Midbrain (tissue), 1 donor: ENCODE measurements around the gene C12orf56.
"Not testable (repeated sequence)": the region's sequence is repeated elsewhere in the genome, so short reads cannot be mapped to it uniquely, and the experiment has no call there.

Experiments used
- DNase-seq: peaks from one replicate; lab custom pipeline; 2025; lab: John Stamatoyannopoulos, UW

Gene C12orf56

DNA sequence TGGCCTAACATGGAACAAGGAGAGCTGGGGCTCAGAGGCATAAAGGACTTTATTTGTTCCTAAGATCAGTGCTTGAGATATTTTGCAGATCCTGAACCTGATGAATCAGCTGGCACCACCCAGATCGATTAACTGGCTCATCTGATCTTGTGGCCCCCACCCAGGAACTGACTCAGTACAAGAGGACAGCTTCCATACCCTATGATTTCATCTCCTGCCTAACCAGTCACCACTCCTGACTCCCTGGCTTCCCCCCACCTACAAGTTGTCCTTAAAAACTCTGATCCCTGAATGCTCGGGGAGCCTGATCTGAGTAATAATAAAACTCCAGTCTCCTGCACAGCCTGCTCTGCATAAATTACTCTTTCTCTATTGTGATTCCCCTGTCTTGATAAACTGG, 5.1 kb downstream of the C12orf56 start:
- DNase-seq, result no peak

DNA sequence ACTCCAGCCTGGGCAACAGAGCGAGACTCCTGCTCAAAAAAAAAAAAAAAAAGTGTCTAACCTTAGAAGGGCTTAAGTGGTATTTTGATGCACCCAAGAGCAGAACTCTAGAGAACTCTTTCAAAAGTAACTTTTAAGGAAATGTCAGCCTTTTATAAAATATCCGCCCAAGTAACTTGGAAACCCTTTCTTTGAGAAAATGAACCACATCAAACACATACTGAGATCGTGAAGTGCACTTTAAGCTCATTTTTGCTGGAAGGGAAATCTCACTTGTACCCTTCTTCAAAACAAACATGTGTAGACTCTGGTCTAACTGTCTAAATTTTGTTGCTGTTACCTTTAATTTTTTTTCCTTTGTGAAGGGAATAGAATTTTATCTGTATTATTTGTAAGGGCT, 5.5 kb downstream of the C12orf56 start:
- DNase-seq, result no peak

- no peak for DNase-seq
Observed at GRCh38 chr12:64383675-64384074, 6.9 kb downstream of the C12orf56 start.

GRCh38 chr12:64362721-64363305, 27.7 kb downstream of the C12orf56 start:
- DNase-seq, result no peak

DNA sequence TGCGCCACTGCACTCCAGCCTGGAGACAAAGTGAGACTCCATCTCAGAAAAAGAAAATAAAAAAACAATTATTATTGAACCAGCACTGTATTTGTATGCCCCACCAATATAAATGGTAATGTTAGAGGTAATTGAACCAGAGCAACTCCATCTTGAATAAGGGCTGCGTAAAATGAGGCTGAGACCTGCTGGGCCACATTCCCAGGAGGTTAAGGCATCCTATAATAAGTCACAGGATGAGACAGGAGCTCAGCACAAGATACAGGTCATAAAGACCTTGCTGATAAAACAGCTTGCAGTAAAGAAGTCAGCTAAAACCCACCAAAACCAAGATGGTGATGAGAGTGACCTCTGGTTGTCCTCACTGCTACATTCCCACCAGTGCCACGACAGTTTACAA, 29.4 kb downstream of the C12orf56 start:
- DNase-seq, result not testable (repeated sequence)

GRCh38 chr12:64356209-64356608, 34.3 kb downstream of the C12orf56 start:
- DNase-seq, result not testable (repeated sequence)

DNA sequence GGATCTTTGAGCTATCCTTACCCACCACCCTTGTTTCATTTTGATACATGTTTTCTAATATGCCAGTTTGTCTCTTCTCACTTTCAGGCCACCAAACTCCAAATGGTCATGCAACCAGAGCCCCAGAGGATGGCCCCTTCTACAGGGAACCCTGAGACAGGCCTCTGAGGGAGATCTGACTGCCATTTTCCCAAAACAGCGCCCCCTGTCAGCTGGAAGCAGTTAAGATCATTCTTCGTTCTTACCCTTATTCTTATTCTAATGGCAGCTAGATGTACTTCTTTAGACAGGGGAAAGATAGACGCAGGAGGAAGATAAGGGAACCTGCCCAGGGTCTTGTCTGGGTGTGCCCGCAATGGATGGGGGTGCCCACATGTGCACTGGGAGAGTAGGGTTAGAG, 38.4 kb downstream of the C12orf56 start:
- no peak for DNase-seq

DNA sequence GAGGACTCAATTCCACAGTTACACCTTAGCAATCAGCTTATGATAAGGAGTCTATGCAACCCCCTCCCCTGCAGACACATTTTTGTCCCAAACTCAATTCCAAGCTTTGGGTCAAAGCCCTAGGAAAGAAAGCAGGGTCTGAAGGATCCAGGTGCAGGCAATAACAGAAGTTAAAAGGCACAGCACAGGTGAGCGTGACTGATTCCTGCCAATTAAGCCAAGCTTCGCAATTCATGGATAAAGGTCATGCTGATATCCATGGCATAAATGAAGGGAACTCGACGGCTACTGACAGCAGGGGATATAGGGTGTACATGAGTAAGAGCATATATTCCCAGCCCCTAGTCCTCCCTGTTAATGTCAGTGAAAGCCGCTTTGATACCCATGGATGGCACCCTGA, 39.3 kb downstream of the C12orf56 start:
- DNase-seq, result no peak

DNA sequence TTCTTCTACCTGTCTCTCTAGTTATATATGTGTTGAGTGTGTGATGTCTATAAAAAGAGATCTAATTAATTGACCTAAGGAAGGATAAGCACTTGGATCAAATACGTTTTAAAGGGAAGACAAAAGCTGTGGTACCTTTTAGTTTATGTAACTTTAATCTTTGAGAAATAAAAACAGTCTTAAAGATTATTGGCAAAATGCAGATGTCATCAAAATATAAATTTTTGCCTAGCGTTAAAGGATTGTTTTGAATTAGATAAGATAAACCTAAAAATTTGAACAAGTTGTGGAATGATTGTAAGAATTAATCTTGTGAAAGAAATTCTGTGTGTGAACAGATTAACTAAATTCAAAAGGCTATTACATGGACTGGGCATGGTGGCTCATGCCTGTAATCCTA, 42.9 kb downstream of the C12orf56 start:
- DNase-seq, result no peak

DNA sequence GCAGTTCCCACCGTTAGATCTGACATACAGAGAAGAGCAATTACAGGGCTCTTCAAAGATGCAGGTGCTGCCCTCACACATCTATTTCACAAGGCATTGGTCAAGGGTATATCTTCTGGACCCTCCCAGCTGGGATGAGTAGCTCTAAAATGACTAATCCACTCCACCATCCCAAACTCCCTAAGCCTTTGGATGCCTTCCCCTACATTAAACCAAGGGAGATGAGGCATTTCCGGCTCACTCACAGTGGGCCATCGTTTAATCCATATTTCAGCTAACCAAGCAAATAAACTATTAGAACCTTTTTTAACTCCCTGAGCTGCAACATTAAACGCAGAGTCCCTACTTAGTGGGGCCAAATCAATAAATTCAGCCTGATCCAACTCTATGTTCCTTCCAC, 45.9 kb downstream of the C12orf56 start:
- not testable (repeated sequence) for DNase-seq

GRCh38 chr12:64340546-64340945, 50.0 kb downstream of the C12orf56 start:
- not testable (repeated sequence) for DNase-seq

DNA sequence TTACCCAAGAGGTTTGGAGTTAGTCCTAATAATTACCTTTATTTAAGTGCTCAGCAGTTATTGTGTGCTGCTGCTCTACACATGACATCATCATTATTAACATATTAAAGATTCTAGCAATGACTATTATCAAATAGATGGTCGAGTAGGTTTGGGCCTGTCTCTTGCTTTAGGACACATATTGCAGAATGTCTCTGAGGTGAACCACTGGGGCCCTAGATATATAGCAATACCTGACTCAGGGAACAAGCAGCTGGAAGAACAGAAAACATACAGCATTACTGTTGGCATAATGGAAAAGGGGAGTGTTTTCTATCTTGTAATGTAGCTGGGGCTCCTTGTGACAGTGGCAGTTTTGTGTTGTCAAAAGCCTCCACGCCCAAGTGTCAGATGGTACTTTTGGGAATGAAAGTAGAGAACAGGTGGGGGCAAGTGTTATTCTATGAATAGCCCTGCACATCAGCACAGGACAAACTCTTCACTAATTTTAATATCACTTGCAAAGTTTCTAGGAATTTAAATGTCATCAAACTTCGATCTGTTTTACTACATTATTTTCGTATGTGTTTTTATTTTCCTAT, 54.6 kb downstream of the C12orf56 start:
- no peak for DNase-seq

GRCh38 chr12:64332938-64333337, 57.6 kb downstream of the C12orf56 start:
- no peak for DNase-seq

GRCh38 chr12:64332296-64332695, 58.3 kb downstream of the C12orf56 start:
- no peak for DNase-seq

DNA sequence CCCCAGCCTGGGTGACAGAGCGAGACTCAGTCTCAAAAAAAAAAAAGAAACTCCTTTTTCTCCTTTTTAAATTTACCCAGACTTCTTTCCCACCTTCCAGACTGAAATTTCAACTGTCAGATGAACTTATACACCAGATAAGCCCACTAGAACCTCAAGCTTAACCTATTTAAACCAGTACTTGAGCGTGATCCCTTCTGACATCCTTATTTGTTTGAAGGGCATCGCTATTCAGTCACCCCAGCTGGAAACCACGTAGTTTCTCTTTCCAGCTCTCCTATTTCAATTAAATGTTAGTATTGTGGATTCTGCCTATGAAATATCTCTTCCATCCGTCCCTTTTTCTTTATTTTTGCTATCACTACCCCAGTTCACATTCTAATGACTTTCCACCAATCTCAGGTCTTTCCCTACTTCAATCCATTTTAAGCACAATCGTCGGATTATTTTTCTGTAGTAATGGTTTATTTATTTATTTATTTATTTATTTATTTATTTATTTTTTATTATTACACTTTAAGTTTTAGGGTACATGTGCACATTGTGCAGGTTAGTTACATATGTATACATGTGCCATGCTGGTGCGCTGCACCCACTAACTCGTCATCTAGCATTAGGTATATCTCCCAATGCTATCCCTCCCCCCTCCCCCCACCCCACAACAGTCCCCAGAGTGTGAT, 61.4 kb downstream of the C12orf56 start:
- DNase-seq, result not testable (repeated sequence)

GRCh38 chr12:64325055-64325454, 65.5 kb downstream of the C12orf56 start:
- DNase-seq, result no peak

DNA sequence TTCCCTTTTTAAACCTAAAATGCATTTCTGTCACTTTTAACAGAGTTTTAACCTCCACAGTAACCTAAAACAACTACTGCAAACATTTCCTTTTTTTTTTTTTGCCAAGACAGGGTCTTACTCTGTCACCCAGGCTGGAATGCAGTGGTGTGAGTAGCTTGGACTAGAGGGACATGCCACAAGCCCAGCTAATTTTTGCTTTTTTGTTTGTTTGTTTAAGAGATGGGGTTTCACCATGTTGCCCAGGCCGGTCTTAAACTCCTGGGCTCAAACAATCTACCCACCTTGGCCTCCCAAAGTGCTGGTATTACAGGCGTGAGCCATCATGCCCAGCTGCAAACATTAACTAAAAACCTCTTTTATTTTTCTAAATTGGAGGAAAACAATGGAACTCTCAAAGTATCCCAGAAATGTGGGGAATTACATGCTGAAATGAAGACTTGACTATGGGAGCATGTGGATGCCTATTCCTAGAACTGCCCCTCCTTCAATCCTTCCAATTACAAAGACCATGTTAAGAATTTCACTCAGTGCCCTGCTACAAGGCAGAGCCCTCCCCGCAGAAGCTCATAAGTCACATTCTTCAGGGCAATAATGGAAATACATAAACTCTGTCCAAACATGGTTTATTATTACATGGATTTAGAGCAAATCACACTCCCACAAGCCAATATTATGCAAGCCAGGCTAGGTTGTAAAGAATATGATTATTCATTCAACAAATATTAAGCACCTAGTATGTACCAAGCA, 66.9 kb downstream of the C12orf56 start:
- no peak for DNase-seq

DNA sequence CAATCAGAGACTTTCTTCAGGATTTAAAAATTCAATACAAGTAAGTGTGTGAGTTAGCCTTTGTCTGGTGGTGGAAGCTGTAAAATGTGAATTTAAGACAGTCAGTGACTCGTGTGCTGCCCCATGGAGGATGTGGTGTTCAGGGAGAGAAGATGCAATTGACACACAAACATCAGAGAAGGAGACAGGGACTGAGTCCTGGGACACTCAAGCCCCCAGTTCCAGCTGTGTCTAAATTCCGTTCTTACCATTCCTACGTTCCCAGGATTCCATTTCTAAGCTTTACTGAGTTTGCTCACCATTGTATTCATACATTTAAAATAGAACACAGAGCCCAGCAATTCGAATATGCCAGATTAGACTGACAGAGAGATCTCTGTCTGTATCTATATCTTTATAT, 67.6 kb downstream of the C12orf56 start:
- no peak for DNase-seq

- DNase-seq, result no peak
Observed at GRCh38 chr12:64320611-64321010, 69.9 kb downstream of the C12orf56 start.

DNA sequence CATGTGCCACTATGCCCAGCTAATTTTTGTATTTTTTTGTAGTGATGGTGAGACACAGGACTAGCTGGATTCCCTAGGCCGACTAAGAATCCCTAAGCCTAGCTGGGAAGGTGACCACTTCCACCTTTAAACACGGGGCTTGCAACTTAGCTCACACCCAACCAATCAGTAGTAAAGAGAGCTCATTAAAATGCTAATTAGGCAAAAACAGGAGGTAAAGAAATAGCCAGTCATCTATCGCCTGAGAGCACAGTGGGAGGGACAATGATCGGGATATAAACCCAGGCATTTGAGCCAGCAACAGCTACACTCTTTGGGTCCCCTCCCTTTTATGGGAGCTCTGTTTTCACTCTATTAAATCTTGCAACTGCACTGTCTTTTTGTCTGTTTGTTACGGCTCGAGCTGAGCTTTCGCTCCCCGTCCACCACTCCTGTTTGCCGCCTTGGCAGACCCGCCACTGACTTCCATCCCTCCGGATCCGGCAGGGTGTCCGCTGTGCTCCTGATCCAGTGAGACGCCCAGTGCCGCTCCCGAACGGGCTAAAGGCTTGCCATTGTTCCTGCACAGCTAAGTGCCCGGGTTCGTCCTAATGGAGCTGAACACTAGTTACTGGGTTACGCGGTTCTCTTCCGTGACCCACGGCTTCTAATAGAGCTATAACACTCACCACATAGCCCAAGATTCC, 70.9 kb downstream of the C12orf56 start:
- DNase-seq, result not testable (repeated sequence)

DNA sequence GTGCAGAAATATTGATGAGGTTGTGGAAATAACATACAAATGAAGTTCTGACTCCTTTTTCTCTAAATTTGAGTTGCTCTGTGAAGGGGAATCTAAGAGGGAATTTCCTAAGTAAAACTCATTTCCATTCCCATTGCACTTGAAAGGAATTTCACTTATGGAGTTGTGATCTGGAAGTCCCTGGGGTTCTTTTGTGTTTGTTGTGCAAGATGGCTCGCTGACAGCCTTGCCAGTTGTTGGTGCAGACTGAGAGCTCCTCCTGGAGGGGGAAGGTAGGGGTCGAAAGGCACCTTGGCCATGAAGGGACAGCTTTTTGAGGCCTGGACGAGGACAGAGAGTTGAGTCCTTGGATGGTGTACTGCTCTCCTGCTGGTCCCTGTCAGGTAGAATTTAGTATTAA, 72.0 kb downstream of the C12orf56 start:
- no peak for DNase-seq

GRCh38 chr12:64311877-64312276, 78.7 kb downstream of the C12orf56 start:
- no peak for DNase-seq
